ENCODE results near the gene DNTT. TPM values are rescaled to one million over a fixed set of nuclear protein-coding genes. Genes with fewer than 3 reads are reported as not detected.

DNTT gene
- polyA plus RNA-seq, 1 donor from 2014 or later: not detected

DNA sequence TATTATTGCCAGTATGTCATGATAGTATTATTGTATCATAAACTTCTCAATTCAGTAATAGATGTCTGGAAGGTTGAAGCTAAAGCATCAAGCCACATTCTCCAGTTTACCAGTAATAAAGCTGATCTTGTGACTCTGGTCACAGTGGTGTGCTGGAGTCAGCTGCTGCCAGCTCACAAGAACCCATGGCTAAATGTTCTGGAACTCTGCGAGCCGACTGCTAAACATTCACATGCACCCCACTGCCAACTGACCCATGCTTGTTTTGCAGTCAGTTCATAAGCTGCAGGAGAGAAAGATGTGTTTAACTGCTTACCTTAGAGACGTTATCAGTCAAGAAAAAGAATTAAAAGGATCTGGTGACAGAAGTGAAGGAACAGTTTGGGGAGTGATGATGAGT is 5.9 kb upstream of the DNTT start:
- Histone ChIP-seq H3F3A (ENCODE audit: insufficient read depth, low read length, poor library complexity, severe bottlenecking) (no peaks in the 10 kb centered on the region), H3K4me2 (ENCODE audit: low read length) (no peak overlapping the region), H3K9me2 (ENCODE audit: insufficient read depth, low read length) (no peaks in the 10 kb centered on the region), H2AFZ (ENCODE audit: low read depth, low read length) (no peak overlapping the region), H3K27ac (ENCODE audit: low read length) (no peak overlapping the region), H3K27me3 (ENCODE audit: insufficient read depth, low read depth, low read length) (no peaks in the 10 kb centered on the region), H3K4me3 (ENCODE audit: low read length) (no peak overlapping the region), H3K9ac (ENCODE audit: low read length) (no peak overlapping the region), H3K79me2 (replicated peaks; ENCODE audit: insufficient read depth, low read length) (no peaks in the 10 kb centered on the region), H4K20me1 (ENCODE audit: insufficient read depth) (no peaks in the 10 kb centered on the region), H3K9me3 (ENCODE audit: low read length) (no peaks in the 10 kb centered on the region), H3K36me3 (ENCODE audit: insufficient read depth, low read length) (no peaks in the 10 kb centered on the region)
- TF ChIP-seq SMC3 (conservative IDR thresholded peaks at IDR 0.05; ENCODE audit: poor library complexity) (no peak), EP300 (conservative IDR thresholded peaks at IDR 0.05; ENCODE audit: poor library complexity, severe bottlenecking) (no peak), TAF1 (IDR thresholded peaks at IDR 0.05; ENCODE audit: low read depth) (no peak), POLR2AphosphoS5 (IDR thresholded peaks at IDR 0.05) (no peak), MXI1 (conservative IDR thresholded peaks at IDR 0.05; ENCODE audit: poor library complexity, severe bottlenecking) (no peak), EZH2 (IDR thresholded peaks at IDR 0.05; ENCODE audit: borderline replicate concordance, insufficient read depth, low read length, poor library complexity, severe bottlenecking) (no peak), RAD21 (conservative IDR thresholded peaks at IDR 0.05) (no peak)
- TF ChIP-seq, protein P1, sequence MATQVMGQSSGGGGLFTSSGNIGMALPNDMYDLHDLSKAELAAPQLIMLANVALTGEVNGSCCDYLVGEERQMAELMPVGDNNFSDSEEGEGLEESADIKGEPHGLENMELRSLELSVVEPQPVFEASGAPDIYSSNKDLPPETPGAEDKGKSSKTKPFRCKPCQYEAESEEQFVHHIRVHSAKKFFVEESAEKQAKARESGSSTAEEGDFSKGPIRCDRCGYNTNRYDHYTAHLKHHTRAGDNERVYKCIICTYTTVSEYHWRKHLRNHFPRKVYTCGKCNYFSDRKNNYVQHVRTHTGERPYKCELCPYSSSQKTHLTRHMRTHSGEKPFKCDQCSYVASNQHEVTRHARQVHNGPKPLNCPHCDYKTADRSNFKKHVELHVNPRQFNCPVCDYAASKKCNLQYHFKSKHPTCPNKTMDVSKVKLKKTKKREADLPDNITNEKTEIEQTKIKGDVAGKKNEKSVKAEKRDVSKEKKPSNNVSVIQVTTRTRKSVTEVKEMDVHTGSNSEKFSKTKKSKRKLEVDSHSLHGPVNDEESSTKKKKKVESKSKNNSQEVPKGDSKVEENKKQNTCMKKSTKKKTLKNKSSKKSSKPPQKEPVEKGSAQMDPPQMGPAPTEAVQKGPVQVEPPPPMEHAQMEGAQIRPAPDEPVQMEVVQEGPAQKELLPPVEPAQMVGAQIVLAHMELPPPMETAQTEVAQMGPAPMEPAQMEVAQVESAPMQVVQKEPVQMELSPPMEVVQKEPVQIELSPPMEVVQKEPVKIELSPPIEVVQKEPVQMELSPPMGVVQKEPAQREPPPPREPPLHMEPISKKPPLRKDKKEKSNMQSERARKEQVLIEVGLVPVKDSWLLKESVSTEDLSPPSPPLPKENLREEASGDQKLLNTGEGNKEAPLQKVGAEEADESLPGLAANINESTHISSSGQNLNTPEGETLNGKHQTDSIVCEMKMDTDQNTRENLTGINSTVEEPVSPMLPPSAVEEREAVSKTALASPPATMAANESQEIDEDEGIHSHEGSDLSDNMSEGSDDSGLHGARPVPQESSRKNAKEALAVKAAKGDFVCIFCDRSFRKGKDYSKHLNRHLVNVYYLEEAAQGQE (IDR thresholded peaks at IDR 0.05; ENCODE audit: borderline replicate concordance): no peak
- TF ChIP-seq, protein P2, sequence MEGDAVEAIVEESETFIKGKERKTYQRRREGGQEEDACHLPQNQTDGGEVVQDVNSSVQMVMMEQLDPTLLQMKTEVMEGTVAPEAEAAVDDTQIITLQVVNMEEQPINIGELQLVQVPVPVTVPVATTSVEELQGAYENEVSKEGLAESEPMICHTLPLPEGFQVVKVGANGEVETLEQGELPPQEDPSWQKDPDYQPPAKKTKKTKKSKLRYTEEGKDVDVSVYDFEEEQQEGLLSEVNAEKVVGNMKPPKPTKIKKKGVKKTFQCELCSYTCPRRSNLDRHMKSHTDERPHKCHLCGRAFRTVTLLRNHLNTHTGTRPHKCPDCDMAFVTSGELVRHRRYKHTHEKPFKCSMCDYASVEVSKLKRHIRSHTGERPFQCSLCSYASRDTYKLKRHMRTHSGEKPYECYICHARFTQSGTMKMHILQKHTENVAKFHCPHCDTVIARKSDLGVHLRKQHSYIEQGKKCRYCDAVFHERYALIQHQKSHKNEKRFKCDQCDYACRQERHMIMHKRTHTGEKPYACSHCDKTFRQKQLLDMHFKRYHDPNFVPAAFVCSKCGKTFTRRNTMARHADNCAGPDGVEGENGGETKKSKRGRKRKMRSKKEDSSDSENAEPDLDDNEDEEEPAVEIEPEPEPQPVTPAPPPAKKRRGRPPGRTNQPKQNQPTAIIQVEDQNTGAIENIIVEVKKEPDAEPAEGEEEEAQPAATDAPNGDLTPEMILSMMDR (IDR thresholded peaks at IDR 0.05; ENCODE audit: poor library complexity, severe bottlenecking): no peak

DNA sequence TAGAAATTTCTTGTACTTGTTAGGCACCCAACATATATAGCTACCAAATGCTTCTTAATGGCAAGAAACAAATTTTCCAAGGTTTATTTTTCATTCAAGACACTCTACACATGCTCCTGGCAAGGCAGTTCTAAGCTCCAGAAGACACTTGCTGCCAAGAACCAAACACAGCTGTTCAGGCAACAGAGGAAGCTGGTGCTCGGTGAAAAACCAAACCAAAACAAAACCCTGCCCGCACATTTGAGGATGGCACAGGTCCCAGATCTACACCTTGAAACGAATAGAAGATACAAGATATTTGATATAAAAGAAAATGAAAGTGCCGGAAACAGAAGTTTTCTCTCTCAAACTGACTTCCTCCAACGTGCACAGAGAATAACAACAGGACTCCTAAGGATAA is 4.9 kb upstream of the DNTT start:
- Histone ChIP-seq H3F3A (ENCODE audit: insufficient read depth, low read length, poor library complexity, severe bottlenecking) (no peaks in the 10 kb centered on the region), H3K79me2 (replicated peaks; ENCODE audit: insufficient read depth, low read length) (no peaks in the 10 kb centered on the region), H3K27me3 (ENCODE audit: insufficient read depth, low read depth, low read length) (no peaks in the 10 kb centered on the region), H3K4me3 (ENCODE audit: low read length) (no peak overlapping the region), H3K9ac (ENCODE audit: low read length) (no peak overlapping the region), H3K9me2 (ENCODE audit: insufficient read depth, low read length) (no peaks in the 10 kb centered on the region), H3K27ac (ENCODE audit: low read length) (no peak overlapping the region), H3K36me3 (ENCODE audit: insufficient read depth, low read length) (no peaks in the 10 kb centered on the region), H3K9me3 (ENCODE audit: low read length) (no peaks in the 10 kb centered on the region), H3K4me2 (ENCODE audit: low read length) (no peak overlapping the region), H4K20me1 (ENCODE audit: insufficient read depth) (no peaks in the 10 kb centered on the region), H2AFZ (ENCODE audit: low read depth, low read length) (no peak overlapping the region)
- TF ChIP-seq, protein P1 (IDR thresholded peaks at IDR 0.05; ENCODE audit: borderline replicate concordance): no peak
- TF ChIP-seq EP300 (conservative IDR thresholded peaks at IDR 0.05; ENCODE audit: poor library complexity, severe bottlenecking): no peak
- TF ChIP-seq SMC3 (conservative IDR thresholded peaks at IDR 0.05; ENCODE audit: poor library complexity): no peak
- no peak for TF ChIP-seq MXI1 (conservative IDR thresholded peaks at IDR 0.05; ENCODE audit: poor library complexity, severe bottlenecking)
- TF ChIP-seq, protein P2 (IDR thresholded peaks at IDR 0.05; ENCODE audit: poor library complexity, severe bottlenecking): no peak
- no peak for TF ChIP-seq EZH2 (IDR thresholded peaks at IDR 0.05; ENCODE audit: borderline replicate concordance, insufficient read depth, low read length, poor library complexity, severe bottlenecking)
- TF ChIP-seq RAD21 (conservative IDR thresholded peaks at IDR 0.05): no peak
- TF ChIP-seq TAF1 (IDR thresholded peaks at IDR 0.05; ENCODE audit: low read depth): no peak
- TF ChIP-seq POLR2AphosphoS5 (IDR thresholded peaks at IDR 0.05): no peak
